Testis (tissue), 2 donors: Measurements from ENCODE around the gene SLC36A2.

ENCODE experiments used
- CTCF ChIP-seq, 3 experiments: fragments of 450-650 bp in 2 of 3; fragments of 200-600 bp in 1 of 3; sonication (generic) in 1 of 3; IDR thresholded peaks; one replicate each; pipeline ENCODE4 v1.5.1; 2016 to 2019; ENCODE audit warnings: antibody characterized with exemption in 3 of 3, mild to moderate bottlenecking in 2 of 3, moderate library complexity in 1 of 3
- POLR2A ChIP-seq: fragments of 450-650 bp; IDR thresholded peaks from one replicate; pipeline ENCODE4 v1.6.1; 2017; ENCODE audit warnings: antibody characterized with exemption, mild to moderate bottlenecking, moderate library complexity

- TF ChIP-seq CTCF (IDR thresholded peaks at IDR 0.05) (no peak), POLR2A (no peak)
Measured at GRCh38 chr5:151378616-151379015, 31.3 kb upstream of the SLC36A2 start.
